SU-DHL-6 (cell line): ENCODE measurements around the gene CACNA1C.

Experiments used
- EZH2phosphoT487 ChIP-seq: fragments of 200-600 bp; sonication (generic), shearing (Covaris generic); conservative IDR thresholded peaks from 2 replicates; pipeline ENCODE4 v1.6.1; 2018; ENCODE audit warnings: mild to moderate bottlenecking, antibody characterized with exemption, low read length, moderate library complexity, mixed read lengths
- TF ChIP-seq, protein P1 (sequence below): fragments of 200-600 bp; sonication (generic); IDR thresholded peaks from one replicate; pipeline ENCODE4 v1.5.1; 2017; ENCODE audit warnings: antibody characterized with exemption, mild to moderate bottlenecking, low read length, moderate library complexity; ENCODE audit not compliant: insufficient read depth, poor library complexity, severe bottlenecking

DNA sequence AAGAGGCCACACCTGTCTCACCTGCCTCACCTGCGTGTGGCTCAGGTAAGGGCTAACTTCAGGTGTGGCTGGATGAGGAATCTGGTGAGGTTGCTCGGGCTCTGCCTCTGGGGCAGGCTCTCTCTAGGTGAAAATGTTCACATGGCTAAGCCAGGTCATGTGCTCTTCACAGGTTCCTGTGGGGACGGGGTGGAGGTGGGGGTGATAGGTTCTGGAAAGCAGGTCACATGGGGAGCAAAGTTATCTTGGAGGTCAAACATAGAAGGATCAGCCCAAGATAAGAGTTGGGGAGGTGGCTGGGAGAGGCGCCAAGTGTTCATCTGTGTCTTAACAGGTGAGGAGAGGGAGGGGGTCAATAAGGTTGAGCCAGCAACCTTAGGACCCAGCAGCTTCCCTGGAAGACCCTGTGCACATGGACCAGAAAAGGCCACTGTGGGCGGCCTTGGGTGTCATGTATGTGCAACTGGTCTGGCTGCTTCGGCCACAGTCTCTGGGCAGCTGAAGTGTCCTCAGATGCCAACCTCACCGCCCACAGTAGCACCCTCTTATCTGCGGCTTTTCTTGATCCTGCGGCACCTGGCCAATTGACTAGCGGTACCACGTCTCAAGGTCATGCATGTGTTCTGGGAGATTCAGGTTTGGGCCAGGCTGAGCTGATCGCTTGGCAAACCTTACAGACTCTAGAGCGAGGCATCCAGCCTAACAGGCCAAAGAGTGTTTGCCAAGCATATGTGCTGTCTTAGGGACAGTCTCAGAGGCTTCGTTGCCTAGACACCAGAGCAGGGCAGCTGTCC, 60.5 kb downstream of the CACNA1C start:
- TF ChIP-seq, protein P1, sequence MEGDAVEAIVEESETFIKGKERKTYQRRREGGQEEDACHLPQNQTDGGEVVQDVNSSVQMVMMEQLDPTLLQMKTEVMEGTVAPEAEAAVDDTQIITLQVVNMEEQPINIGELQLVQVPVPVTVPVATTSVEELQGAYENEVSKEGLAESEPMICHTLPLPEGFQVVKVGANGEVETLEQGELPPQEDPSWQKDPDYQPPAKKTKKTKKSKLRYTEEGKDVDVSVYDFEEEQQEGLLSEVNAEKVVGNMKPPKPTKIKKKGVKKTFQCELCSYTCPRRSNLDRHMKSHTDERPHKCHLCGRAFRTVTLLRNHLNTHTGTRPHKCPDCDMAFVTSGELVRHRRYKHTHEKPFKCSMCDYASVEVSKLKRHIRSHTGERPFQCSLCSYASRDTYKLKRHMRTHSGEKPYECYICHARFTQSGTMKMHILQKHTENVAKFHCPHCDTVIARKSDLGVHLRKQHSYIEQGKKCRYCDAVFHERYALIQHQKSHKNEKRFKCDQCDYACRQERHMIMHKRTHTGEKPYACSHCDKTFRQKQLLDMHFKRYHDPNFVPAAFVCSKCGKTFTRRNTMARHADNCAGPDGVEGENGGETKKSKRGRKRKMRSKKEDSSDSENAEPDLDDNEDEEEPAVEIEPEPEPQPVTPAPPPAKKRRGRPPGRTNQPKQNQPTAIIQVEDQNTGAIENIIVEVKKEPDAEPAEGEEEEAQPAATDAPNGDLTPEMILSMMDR = no peak
- no peak for TF ChIP-seq EZH2phosphoT487
